Activated CD4-positive, alpha-beta memory T cell treated with anti-CD3 and anti-CD28 coated beads, Interleukin-2, amount 10 ng/mL, durations not matched to agents 7 days and 5 days (primary cell): ENCODE measurements around the gene IFITM2. TPM values are rescaled to one million over a fixed set of nuclear protein-coding genes. Genes with fewer than 3 reads are reported as not detected.
"Not testable (repeated sequence)": the region's sequence is repeated elsewhere in the genome, so short reads cannot be mapped to it uniquely, and the experiment has no call there.

Experiments used
- CTCF ChIA-PET: fragments of 350-600 bp; sonication (Branson Sonifier 250); formaldehyde crosslinking; loops from one replicate; lab custom pipeline; 2021; ENCODE audit warnings: antibody characterized with exemption, inconsistent platforms; lab: Charles Lee
- POLR2A ChIA-PET: fragments of 350-600 bp; sonication (Branson Sonifier 250); formaldehyde crosslinking; loops from one replicate; lab custom pipeline; 2021; ENCODE audit warnings: antibody characterized with exemption; lab: Charles Lee
- DNase-seq: peaks from one replicate; pipeline ENCODE4 v3.0.0-alpha.2; 2020
- H3K27ac Mint-ChIP-seq: one replicate; pipeline ENCODE4 v1.8.0; 2021; ENCODE audit warnings: mild to moderate bottlenecking, mixed read lengths
- H3K27me3 Mint-ChIP-seq: one replicate; pipeline ENCODE4 v1.8.0; 2021; ENCODE audit warnings: mixed read lengths
- H3K36me3 Mint-ChIP-seq: one replicate; pipeline ENCODE4 v1.8.0; 2021; ENCODE audit warnings: low read depth, mixed read lengths
- H3K4me1 Mint-ChIP-seq: one replicate; pipeline ENCODE4 v1.8.0; 2021; ENCODE audit warnings: mixed read lengths
- H3K4me3 Mint-ChIP-seq: one replicate; pipeline ENCODE4 v1.8.0; 2021; ENCODE audit warnings: mild to moderate bottlenecking, mixed read lengths
- H3K9me3 Mint-ChIP-seq: one replicate; pipeline ENCODE4 v1.8.0; 2021; ENCODE audit warnings: mixed read lengths
- total RNA-seq, 2 experiments: library from RNA; stranded (reverse); gene quantifications; one replicate each; pipeline ENCODE4 v1.2.3, GENCODE V29; 2021

IFITM2 gene
- total RNA-seq, 2 experiments from 2014 or later = 1,637 to 1,643 TPM

- H3K27ac Mint-ChIP-seq = peak overlapping the region; percentile 50
- H3K9me3 Mint-ChIP-seq, DNase-seq, H3K36me3 Mint-ChIP-seq, H3K4me3 Mint-ChIP-seq, POLR2A ChIA-PET, CTCF ChIA-PET: not testable (repeated sequence)
- peaks cover 15% of the 10 kb centered on the region for H3K27me3 Mint-ChIP-seq
- H3K4me1 Mint-ChIP-seq = peaks cover 40% of the 10 kb centered on the region
These were observed 42.6 kb downstream of the IFITM2 start for GRCh38 chr11:350033-350722.

- Mint-ChIP-seq H3K36me3 (no peaks in the 10 kb centered on the region), H3K4me3 (no peak overlapping the region), H3K4me1 (peaks cover 43% of the 10 kb centered on the region), H3K27me3 (peaks cover 13% of the 10 kb centered on the region), H3K9me3 (no peaks in the 10 kb centered on the region), H3K27ac (peak overlapping the region; percentile 50)
- DNase-seq = no peak
- POLR2A ChIA-PET = no interaction called here
- CTCF ChIA-PET = no interaction called here
These were observed 43.2 kb downstream of the IFITM2 start for GRCh38 chr11:350723-351255.

- no peaks in the 10 kb centered on the region for H3K36me3 Mint-ChIP-seq
- no peak overlapping the region for H3K27ac Mint-ChIP-seq
- CTCF ChIA-PET = no interaction called here
- no peaks in the 10 kb centered on the region for H3K9me3 Mint-ChIP-seq
- peaks cover 11% of the 10 kb centered on the region for H3K27me3 Mint-ChIP-seq
- H3K4me1 Mint-ChIP-seq = peaks cover 43% of the 10 kb centered on the region
- no peak overlapping the region for H3K4me3 Mint-ChIP-seq
- POLR2A ChIA-PET = interaction anchor here (1.3 kb wide), 1 partner anchor 36 kb away, joined by 3 read pairs; no protein-coding TSS in a partner anchor
- no peak for DNase-seq
These were observed 43.8 kb downstream of the IFITM2 start for GRCh38 chr11:351411-351810.

- no peak overlapping the region for H3K4me3 Mint-ChIP-seq
- peaks cover 10% of the 10 kb centered on the region for H3K27me3 Mint-ChIP-seq
- ChIA-PET CTCF (interaction anchor here (1.0 to 1.8 kb wide), 3 partner anchors 13 to 102 kb away, joined by 4 to 6 read pairs (median 5); no protein-coding TSS in a partner anchor), POLR2A (interaction anchor here (1.3 kb wide), 1 partner anchor 37 kb away, joined by 3 read pairs; no protein-coding TSS in a partner anchor)
- H3K36me3 Mint-ChIP-seq = no peaks in the 10 kb centered on the region
- no peak for DNase-seq
- H3K4me1 Mint-ChIP-seq = peaks cover 43% of the 10 kb centered on the region
- H3K9me3 Mint-ChIP-seq = no peaks in the 10 kb centered on the region
- H3K27ac Mint-ChIP-seq = no peak overlapping the region
These were observed 44.9 kb downstream of the IFITM2 start for GRCh38 chr11:352456-353031.

- ChIA-PET POLR2A (interaction anchor here (1.4 kb wide), 1 partner anchor 38 kb away, joined by 4 read pairs; no protein-coding TSS in a partner anchor), CTCF (interaction anchor here (1.0 to 1.8 kb wide), 3 partner anchors 14 to 103 kb away, joined by 4 to 6 read pairs (median 5); no protein-coding TSS in a partner anchor)
- DNase-seq = no peak
- Mint-ChIP-seq H3K4me3 (no peak overlapping the region), H3K27ac (no peak overlapping the region), H3K36me3 (no peaks in the 10 kb centered on the region), H3K27me3 (peaks cover 10% of the 10 kb centered on the region), H3K4me1 (peaks cover 43% of the 10 kb centered on the region), H3K9me3 (no peaks in the 10 kb centered on the region)
These were observed 45.7 kb downstream of the IFITM2 start for GRCh38 chr11:353179-353873.

- peaks cover 12% of the 10 kb centered on the region for H3K27me3 Mint-ChIP-seq
- H3K36me3 Mint-ChIP-seq = no peaks in the 10 kb centered on the region
- peak overlapping the region; percentile 95 for H3K27ac Mint-ChIP-seq
- no peaks in the 10 kb centered on the region for H3K9me3 Mint-ChIP-seq
- peaks cover 41% of the 10 kb centered on the region for H3K4me1 Mint-ChIP-seq
- DNase-seq = peak; percentile 89
- CTCF ChIA-PET = interaction anchor here (1.2 to 2.4 kb wide), 14 partner anchors 8 to 107 kb away, joined by 3 to 16 read pairs (median 4); no protein-coding TSS in a partner anchor
- H3K4me3 Mint-ChIP-seq = peak overlapping the region; percentile 88
- POLR2A ChIA-PET = interaction anchor here (0.6 to 2.5 kb wide), 22 partner anchors 9 to 149 kb away, joined by 3 to 85 read pairs (median 6); partner anchors contain the start of genes BET1L, IFITM1, IFITM3 and PGGHG
These were observed 48.2 kb downstream of the IFITM2 start for GRCh38 chr11:355581-356458.

- no peak overlapping the region for H3K4me3 Mint-ChIP-seq
- no peak for DNase-seq
- peaks cover 35% of the 10 kb centered on the region for H3K4me1 Mint-ChIP-seq
- no peak overlapping the region for H3K27ac Mint-ChIP-seq
- H3K9me3 Mint-ChIP-seq = peaks cover 1% of the 10 kb centered on the region
- H3K36me3 Mint-ChIP-seq = no peaks in the 10 kb centered on the region
- H3K27me3 Mint-ChIP-seq = peaks cover 12% of the 10 kb centered on the region
- POLR2A ChIA-PET = interaction anchor here (0.6 to 2.5 kb wide), 9 partner anchors 12 to 93 kb away, joined by 3 to 85 read pairs (median 8); partner anchors contain the start of genes IFITM1, IFITM3, PGGHG and PTDSS2
- CTCF ChIA-PET = interaction anchor here (1.5 to 1.9 kb wide), 2 partner anchors 41 to 51 kb away, joined by 3 to 14 read pairs; no protein-coding TSS in a partner anchor
These were observed 49.0 kb downstream of the IFITM2 start for GRCh38 chr11:356610-357009.

- peaks cover 2% of the 10 kb centered on the region for H3K9me3 Mint-ChIP-seq
- no peak overlapping the region for H3K4me3 Mint-ChIP-seq
- ChIA-PET POLR2A (no interaction called here), CTCF (no interaction called here)
- no peak overlapping the region for H3K27ac Mint-ChIP-seq
- H3K36me3 Mint-ChIP-seq = no peaks in the 10 kb centered on the region
- DNase-seq = no peak
- H3K4me1 Mint-ChIP-seq = peaks cover 31% of the 10 kb centered on the region
- peaks cover 13% of the 10 kb centered on the region for H3K27me3 Mint-ChIP-seq
These were observed 50.0 kb downstream of the IFITM2 start for GRCh38 chr11:357582-357981.

GRCh38 chr11:358129-358800 lies 50.6 kb downstream of the IFITM2 start:
- Mint-ChIP-seq H3K27ac (no peak overlapping the region), H3K4me3 (no peak overlapping the region), H3K4me1 (peaks cover 24% of the 10 kb centered on the region), H3K9me3 (peaks cover 2% of the 10 kb centered on the region), H3K36me3 (no peaks in the 10 kb centered on the region), H3K27me3 (peaks cover 13% of the 10 kb centered on the region)
- CTCF ChIA-PET = interaction anchor here (1.4 kb wide), 1 partner anchor 90 kb away, joined by 6 read pairs; no protein-coding TSS in a partner anchor
- POLR2A ChIA-PET = interaction anchor here (1.0 kb wide), 1 partner anchor 107 kb away, joined by 3 read pairs; no protein-coding TSS in a partner anchor
- no peak for DNase-seq
